Measurements from ENCODE around the gene ZNF782.
A peak's percentile ranks its signal among the peaks of the same experiment; 100 is the strongest.

Gene ZNF782

DNA sequence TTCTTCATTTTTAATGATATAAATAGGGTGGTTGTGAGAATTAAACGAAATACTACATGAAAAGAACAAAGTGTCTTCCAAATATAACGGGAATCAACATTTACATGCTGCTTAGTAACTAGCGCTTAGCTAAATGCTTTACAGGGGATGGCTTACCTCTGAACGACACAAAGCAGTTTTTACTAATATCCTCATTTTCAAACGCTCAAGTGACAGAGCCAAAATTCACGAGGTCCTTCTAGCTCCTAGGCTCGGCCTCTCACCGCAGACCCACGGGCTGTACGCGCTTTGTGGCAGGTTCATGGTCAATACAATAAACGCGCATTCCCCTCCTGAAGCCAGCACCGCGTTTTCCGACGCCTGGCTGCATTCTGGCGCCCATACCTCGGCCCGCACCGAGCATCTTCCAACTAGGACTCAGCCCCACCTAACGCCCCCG is 76.9 kb downstream of the ZNF782 start:
- TF ChIP-seq EZH2 (IDR thresholded peaks at IDR 0.05; ENCODE audit: borderline replicate concordance, low read depth, low read length, severe bottlenecking) (no peak), CTCF (IDR thresholded peaks at IDR 0.05; ENCODE audit: borderline replicate concordance, extremely low read depth, low read length, poor library complexity, severe bottlenecking) (no peak)
- Histone ChIP-seq H2AFZ (ENCODE audit: low read depth, low read length) (peak overlapping the region; percentile 99), H3K4me3 (ENCODE audit: low read depth in 1 of 2, low read length in 2 of 2) (peak overlapping the region; percentile 78 to 97; a peak in 3 of 4 replicates), H3K9me3 (ENCODE audit: insufficient read depth, low read length, severe bottlenecking) (peaks cover 3% of the 10 kb centered on the region), H3K27ac (ENCODE audit: low read length) (peak overlapping the region; percentile 79), H3K9ac (ENCODE audit: low read depth, low read length) (peak overlapping the region; percentile 71), H3K36me3 (ENCODE audit: insufficient read depth, low read length) (peaks cover 35% of the 10 kb centered on the region), H3K27me3 (ENCODE audit: insufficient read depth, low read length, poor library complexity) (no peaks in the 10 kb centered on the region), H3K4me2 (ENCODE audit: insufficient read depth, low read length) (peak overlapping the region; percentile 86), H3K79me2 (ENCODE audit: insufficient read depth, low read length) (peaks cover 24% of the 10 kb centered on the region), H3K4me1 (ENCODE audit: insufficient read depth, low read length) (peaks cover 25% of the 10 kb centered on the region), H4K20me1 (ENCODE audit: insufficient read depth, low read length) (no peaks in the 10 kb centered on the region)
- DNase-seq (no peak), ATAC-seq (ENCODE audit: insufficient read depth, low read depth) (no peak)

- H3K79me2 ChIP-seq (ENCODE audit: insufficient read depth, low read length) = peaks cover 7% of the 10 kb centered on the region; the same call in 1 of the 2 replicates
- H3K36me3 ChIP-seq (ENCODE audit: insufficient read depth, low read length) = peaks cover 94% of the 10 kb centered on the region
- DNase-seq (no peak), ATAC-seq (ENCODE audit: insufficient read depth, low read depth) (no peak)
- H3K4me1 ChIP-seq (ENCODE audit: insufficient read depth, low read length) = peaks cover under 1% of the 10 kb centered on the region; the same call in 1 of the 2 replicates
- peaks cover 12% of the 10 kb centered on the region for H3K9me3 ChIP-seq (ENCODE audit: insufficient read depth, low read length, severe bottlenecking)
- H3K9ac ChIP-seq (ENCODE audit: low read depth, low read length) = no peak overlapping the region
- no peaks in the 10 kb centered on the region for H3K27me3 ChIP-seq (ENCODE audit: insufficient read depth, low read length, poor library complexity)
- H4K20me1 ChIP-seq (ENCODE audit: insufficient read depth, low read length) = no peaks in the 10 kb centered on the region
- H3K27ac ChIP-seq (ENCODE audit: low read length) = no peak overlapping the region
- TF ChIP-seq EZH2 (IDR thresholded peaks at IDR 0.05; ENCODE audit: borderline replicate concordance, low read depth, low read length, severe bottlenecking) (no peak), CTCF (IDR thresholded peaks at IDR 0.05; ENCODE audit: borderline replicate concordance, extremely low read depth, low read length, poor library complexity, severe bottlenecking) (no peak)
- H3K4me2 ChIP-seq (ENCODE audit: insufficient read depth, low read length) = no peak overlapping the region
- no peak overlapping the region for H2AFZ ChIP-seq (ENCODE audit: low read depth, low read length)
- H3K4me3 ChIP-seq (ENCODE audit: low read depth in 1 of 2, low read length in 2 of 2) = no peak overlapping the region
Observed at GRCh38 chr9:96771124-96771523, 83.2 kb downstream of the ZNF782 start.

- no peak for ATAC-seq (ENCODE audit: insufficient read depth, low read depth)
- Histone ChIP-seq H3K9me3 (ENCODE audit: insufficient read depth, low read length, severe bottlenecking) (peaks cover 16% of the 10 kb centered on the region), H3K36me3 (ENCODE audit: insufficient read depth, low read length) (peaks cover 92% of the 10 kb centered on the region)
Observed at GRCh38 chr9:96769989-96770388, 84.3 kb downstream of the ZNF782 start.

More at GRCh38 chr9:96769989-96770388, 84.3 kb downstream of the ZNF782 start:
- no peak overlapping the region for H3K4me3 ChIP-seq (ENCODE audit: low read depth in 1 of 2, low read length in 2 of 2)
- no peak for DNase-seq
- no peak overlapping the region for H2AFZ ChIP-seq (ENCODE audit: low read depth, low read length)
- no peaks in the 10 kb centered on the region for H3K4me1 ChIP-seq (ENCODE audit: insufficient read depth, low read length)
- H3K9ac ChIP-seq (ENCODE audit: low read depth, low read length) = no peak overlapping the region
- H3K79me2 ChIP-seq (ENCODE audit: insufficient read depth, low read length) = peaks cover 7% of the 10 kb centered on the region; the same call in 1 of the 2 replicates
- no peak overlapping the region for H3K4me2 ChIP-seq (ENCODE audit: insufficient read depth, low read length)
- H3K27ac ChIP-seq (ENCODE audit: low read length) = no peak overlapping the region
- no peaks in the 10 kb centered on the region for H4K20me1 ChIP-seq (ENCODE audit: insufficient read depth, low read length)
- H3K27me3 ChIP-seq (ENCODE audit: insufficient read depth, low read length, poor library complexity) = no peaks in the 10 kb centered on the region
- TF ChIP-seq EZH2 (IDR thresholded peaks at IDR 0.05; ENCODE audit: borderline replicate concordance, low read depth, low read length, severe bottlenecking) (no peak), CTCF (IDR thresholded peaks at IDR 0.05; ENCODE audit: borderline replicate concordance, extremely low read depth, low read length, poor library complexity, severe bottlenecking) (no peak)

Measured in DND-41 (cell line).